HepG2 (cell line): ENCODE results near the gene STK40. TPM values are rescaled to one million over a fixed set of nuclear protein-coding genes. Genes with fewer than 3 reads are reported as not detected.

ENCODE experiments used
- CBX5 ChIP-seq: sonication (generic); formaldehyde crosslinking; IDR thresholded peaks from 2 replicates; pipeline ENCODE4 v1.4.0; 2020; ENCODE audit warnings: missing genetic modification reagents, borderline replicate concordance
- ETV5 ChIP-seq: IDR thresholded peaks from 2 replicates; pipeline ENCODE4 v1.6.1; 2018; ENCODE audit warnings: missing biosample characterization, missing genetic modification reagents, inconsistent platforms, borderline replicate concordance
- FOSL2 ChIP-seq: sonication (generic); formaldehyde crosslinking; IDR thresholded peaks from 2 replicates; pipeline ENCODE4 v1.4.0; 2020; ENCODE audit warnings: missing genetic modification reagents
- IRF2 ChIP-seq: IDR thresholded peaks from 2 replicates; pipeline ENCODE4 v1.6.1; 2018; ENCODE audit warnings: missing genetic modification reagents, missing compliant biosample characterization
- KLF9 ChIP-seq: IDR thresholded peaks from 2 replicates; pipeline ENCODE4 v1.6.1; 2016; ENCODE audit warnings: low read depth
- SMAD3 ChIP-seq: sonication (generic); formaldehyde crosslinking; IDR thresholded peaks from 2 replicates; pipeline ENCODE4 v1.4.0; 2020; ENCODE audit warnings: missing genetic modification reagents
- SP1 ChIP-seq, 2 experiments: fragments of 450-650 bp in 1 of 2; sonication (generic) in 1 of 2; formaldehyde crosslinking in 1 of 2; IDR thresholded peaks; 2 replicates each; pipeline versions ENCODE4 v1.4.0 to v1.6.1; 2016 to 2020; ENCODE audit warnings: missing genetic modification reagents in 1 of 2
- SP5 ChIP-seq: IDR thresholded peaks from 2 replicates; pipeline ENCODE4 v1.6.1; 2016; ENCODE audit warnings: low read depth, borderline replicate concordance
- STAG1 ChIP-seq: sonication (generic); formaldehyde crosslinking; IDR thresholded peaks from 2 replicates; pipeline ENCODE4 v1.4.0; 2020; ENCODE audit warnings: missing genetic modification reagents
- ZNF296 ChIP-seq: sonication (generic); formaldehyde crosslinking; conservative IDR thresholded peaks from 2 replicates; pipeline ENCODE4 v1.5.0; 2020; ENCODE audit warnings: mild to moderate bottlenecking, missing genetic modification reagents
- polyA plus RNA-seq, 8 experiments: library from polyadenylated mRNA; depleted of rRNA in 3 of 8; stranded (reverse) in 7 of 8; unstranded in 1 of 8; fragments of >200 nt; fragmentation: Illumina TruSeq in 4 of 8; extraction: Trizol in 4 of 8; gene quantifications; 2 replicates each; pipeline versions ENCODE4 v1.2.1 to v1.2.3, GENCODE V29; 2011 to 2016; ENCODE audit warnings: low read depth in 4 of 8, missing spikeins in 1 of 8, mixed read lengths in 1 of 8; ENCODE audit not compliant: insufficient read depth in 1 of 8
- total RNA-seq, 5 experiments: library from RNA; depleted of rRNA; stranded (reverse); fragments of >200 nt; fragmentation: Illumina TruSeq; extraction: Trizol; gene quantifications; 2 replicates each; pipeline ENCODE4 v1.2.3, GENCODE V29; 2016; ENCODE audit warnings: low read depth in 1 of 5
- TF ChIP-seq, protein P1 (sequence below): sonication (generic); formaldehyde crosslinking; IDR thresholded peaks from 2 replicates; pipeline ENCODE4 v1.5.1; 2020; ENCODE audit warnings: mild to moderate bottlenecking, missing genetic modification reagents, borderline replicate concordance
- TF ChIP-seq, protein P2 (sequence below): sonication (generic); formaldehyde crosslinking; IDR thresholded peaks from 2 replicates; pipeline ENCODE4 v1.5.0; 2020; ENCODE audit warnings: mild to moderate bottlenecking, missing genetic modification reagents, moderate library complexity
- TF ChIP-seq, protein P3 (sequence below): IDR thresholded peaks from 2 replicates; pipeline ENCODE4 v1.6.1; 2016; ENCODE audit warnings: missing genetic modification reagents, missing compliant biosample characterization

Gene STK40
- total and polyA plus RNA-seq, 2 of the 13 experiments (the other 11 are each of a cell fraction or from before 2014, with no cell fraction given) = 33.8 to 35.1 TPM

DNA sequence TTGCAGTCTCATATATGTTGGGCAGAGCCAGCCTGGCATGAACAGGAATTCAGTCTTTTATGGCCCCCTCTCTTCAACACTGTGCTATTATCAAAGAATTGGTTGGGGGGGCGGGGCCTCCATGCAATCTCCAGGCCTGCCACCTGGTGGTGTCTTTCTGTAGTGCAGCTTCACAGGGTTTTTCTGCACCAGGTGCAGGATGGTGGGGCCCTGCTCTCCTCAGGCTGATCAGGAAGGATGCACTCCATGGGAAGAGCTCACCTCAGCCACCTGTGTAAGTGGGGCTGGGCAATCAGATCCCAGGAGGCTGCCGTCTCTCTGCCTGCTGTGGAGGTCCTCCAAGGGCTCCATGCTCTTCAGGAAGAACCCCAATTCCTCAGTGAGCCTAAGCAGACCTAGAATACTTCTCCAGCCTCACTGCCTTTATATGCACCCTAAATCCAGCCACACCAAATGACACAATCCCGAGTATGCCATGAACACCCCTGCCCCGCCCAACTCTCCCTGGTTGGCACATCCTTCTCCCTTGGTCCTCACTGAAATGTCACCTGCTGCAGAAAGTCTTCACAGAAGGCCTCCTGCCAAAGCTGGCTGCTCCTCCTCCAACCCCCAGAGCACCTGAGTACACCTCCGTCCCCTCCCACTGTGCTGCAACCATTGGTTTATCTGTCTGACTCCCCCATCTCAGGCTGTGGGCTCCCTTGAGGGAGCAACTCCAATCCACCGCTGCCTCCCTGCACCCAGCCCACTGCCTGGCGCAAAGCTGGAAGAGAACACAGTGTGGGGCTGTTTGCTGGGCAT is 16.5 kb downstream of the STK40 start (continued):
- TF ChIP-seq, protein P1, sequence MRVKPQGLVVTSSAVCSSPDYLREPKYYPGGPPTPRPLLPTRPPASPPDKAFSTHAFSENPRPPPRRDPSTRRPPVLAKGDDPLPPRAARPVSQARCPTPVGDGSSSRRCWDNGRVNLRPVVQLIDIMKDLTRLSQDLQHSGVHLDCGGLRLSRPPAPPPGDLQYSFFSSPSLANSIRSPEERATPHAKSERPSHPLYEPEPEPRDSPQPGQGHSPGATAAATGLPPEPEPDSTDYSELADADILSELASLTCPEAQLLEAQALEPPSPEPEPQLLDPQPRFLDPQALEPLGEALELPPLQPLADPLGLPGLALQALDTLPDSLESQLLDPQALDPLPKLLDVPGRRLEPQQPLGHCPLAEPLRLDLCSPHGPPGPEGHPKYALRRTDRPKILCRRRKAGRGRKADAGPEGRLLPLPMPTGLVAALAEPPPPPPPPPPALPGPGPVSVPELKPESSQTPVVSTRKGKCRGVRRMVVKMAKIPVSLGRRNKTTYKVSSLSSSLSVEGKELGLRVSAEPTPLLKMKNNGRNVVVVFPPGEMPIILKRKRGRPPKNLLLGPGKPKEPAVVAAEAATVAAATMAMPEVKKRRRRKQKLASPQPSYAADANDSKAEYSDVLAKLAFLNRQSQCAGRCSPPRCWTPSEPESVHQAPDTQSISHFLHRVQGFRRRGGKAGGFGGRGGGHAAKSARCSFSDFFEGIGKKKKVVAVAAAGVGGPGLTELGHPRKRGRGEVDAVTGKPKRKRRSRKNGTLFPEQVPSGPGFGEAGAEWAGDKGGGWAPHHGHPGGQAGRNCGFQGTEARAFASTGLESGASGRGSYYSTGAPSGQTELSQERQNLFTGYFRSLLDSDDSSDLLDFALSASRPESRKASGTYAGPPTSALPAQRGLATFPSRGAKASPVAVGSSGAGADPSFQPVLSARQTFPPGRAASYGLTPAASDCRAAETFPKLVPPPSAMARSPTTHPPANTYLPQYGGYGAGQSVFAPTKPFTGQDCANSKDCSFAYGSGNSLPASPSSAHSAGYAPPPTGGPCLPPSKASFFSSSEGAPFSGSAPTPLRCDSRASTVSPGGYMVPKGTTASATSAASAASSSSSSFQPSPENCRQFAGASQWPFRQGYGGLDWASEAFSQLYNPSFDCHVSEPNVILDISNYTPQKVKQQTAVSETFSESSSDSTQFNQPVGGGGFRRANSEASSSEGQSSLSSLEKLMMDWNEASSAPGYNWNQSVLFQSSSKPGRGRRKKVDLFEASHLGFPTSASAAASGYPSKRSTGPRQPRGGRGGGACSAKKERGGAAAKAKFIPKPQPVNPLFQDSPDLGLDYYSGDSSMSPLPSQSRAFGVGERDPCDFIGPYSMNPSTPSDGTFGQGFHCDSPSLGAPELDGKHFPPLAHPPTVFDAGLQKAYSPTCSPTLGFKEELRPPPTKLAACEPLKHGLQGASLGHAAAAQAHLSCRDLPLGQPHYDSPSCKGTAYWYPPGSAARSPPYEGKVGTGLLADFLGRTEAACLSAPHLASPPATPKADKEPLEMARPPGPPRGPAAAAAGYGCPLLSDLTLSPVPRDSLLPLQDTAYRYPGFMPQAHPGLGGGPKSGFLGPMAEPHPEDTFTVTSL (CRISPR knock-in tag) = no peak
- peak; percentile 65 for TF ChIP-seq STAG1 (CRISPR knock-in tag)
- no peak for TF ChIP-seq SP1 (IDR thresholded peaks at IDR 0.05)
- TF ChIP-seq SP1 (CRISPR knock-in tag; IDR thresholded peaks at IDR 0.05) = peak; percentile 78
- TF ChIP-seq KLF9 = 0 out of 2 replicates have a peak, but pooled peaks have one; percentile 72
- peak; percentile 30; the same call in 1 of the 2 replicates for TF ChIP-seq FOSL2 (CRISPR knock-in tag)
- TF ChIP-seq IRF2 (CRISPR knock-in tag) = no peak
- TF ChIP-seq, protein P2, sequence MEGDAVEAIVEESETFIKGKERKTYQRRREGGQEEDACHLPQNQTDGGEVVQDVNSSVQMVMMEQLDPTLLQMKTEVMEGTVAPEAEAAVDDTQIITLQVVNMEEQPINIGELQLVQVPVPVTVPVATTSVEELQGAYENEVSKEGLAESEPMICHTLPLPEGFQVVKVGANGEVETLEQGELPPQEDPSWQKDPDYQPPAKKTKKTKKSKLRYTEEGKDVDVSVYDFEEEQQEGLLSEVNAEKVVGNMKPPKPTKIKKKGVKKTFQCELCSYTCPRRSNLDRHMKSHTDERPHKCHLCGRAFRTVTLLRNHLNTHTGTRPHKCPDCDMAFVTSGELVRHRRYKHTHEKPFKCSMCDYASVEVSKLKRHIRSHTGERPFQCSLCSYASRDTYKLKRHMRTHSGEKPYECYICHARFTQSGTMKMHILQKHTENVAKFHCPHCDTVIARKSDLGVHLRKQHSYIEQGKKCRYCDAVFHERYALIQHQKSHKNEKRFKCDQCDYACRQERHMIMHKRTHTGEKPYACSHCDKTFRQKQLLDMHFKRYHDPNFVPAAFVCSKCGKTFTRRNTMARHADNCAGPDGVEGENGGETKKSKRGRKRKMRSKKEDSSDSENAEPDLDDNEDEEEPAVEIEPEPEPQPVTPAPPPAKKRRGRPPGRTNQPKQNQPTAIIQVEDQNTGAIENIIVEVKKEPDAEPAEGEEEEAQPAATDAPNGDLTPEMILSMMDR (CRISPR knock-in tag) = peak; percentile 90
- TF ChIP-seq CBX5 (CRISPR knock-in tag) = no peak
- TF ChIP-seq ZNF296 (CRISPR knock-in tag) = no peak
- peak; percentile 20; the same call in 1 of the 2 replicates for TF ChIP-seq ETV5 (CRISPR knock-in tag)
- TF ChIP-seq, protein P3, sequence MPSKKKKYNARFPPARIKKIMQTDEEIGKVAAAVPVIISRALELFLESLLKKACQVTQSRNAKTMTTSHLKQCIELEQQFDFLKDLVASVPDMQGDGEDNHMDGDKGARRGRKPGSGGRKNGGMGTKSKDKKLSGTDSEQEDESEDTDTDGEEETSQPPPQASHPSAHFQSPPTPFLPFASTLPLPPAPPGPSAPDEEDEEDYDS = no peak
- TF ChIP-seq SMAD3 = 0 out of 2 replicates have a peak, but pooled peaks have one; percentile 28
- peak; percentile 46; the same call in 1 of the 2 replicates for TF ChIP-seq SP5 (CRISPR knock-in tag)
